GM15510 (cell line): ENCODE measurements around the gene OXLD1.

Experiments used
- POLR2A ChIP-seq: IDR thresholded peaks from 3 replicates; pipeline ENCODE4 v1.6.1; 2011; ENCODE audit warnings: borderline replicate concordance; ENCODE audit not compliant: insufficient read length; ENCODE audit errors: extremely low read depth

Gene OXLD1

GRCh38 chr17:81635973-81636504 is 30.4 kb downstream of the OXLD1 start:
- TF ChIP-seq POLR2A = no peak

- no peak for TF ChIP-seq POLR2A
Observed at GRCh38 chr17:81635431-81635830, 31.0 kb downstream of the OXLD1 start.

GRCh38 chr17:81631482-81631881 is 34.9 kb downstream of the OXLD1 start:
- TF ChIP-seq POLR2A = no peak

GRCh38 chr17:81630274-81630673 is 36.1 kb downstream of the OXLD1 start:
- no peak for TF ChIP-seq POLR2A

GRCh38 chr17:81621494-81622130 is 44.8 kb downstream of the OXLD1 start:
- no peak for TF ChIP-seq POLR2A

- no peak for TF ChIP-seq POLR2A
Observed at GRCh38 chr17:81616877-81617276, 49.5 kb downstream of the OXLD1 start.

- no peak for TF ChIP-seq POLR2A
Observed at GRCh38 chr17:81615401-81615930, 50.9 kb downstream of the OXLD1 start.
